A673 (cell line): ENCODE data around the gene TRUB2.

ENCODE experiments used
- CTCF ChIP-seq: fragments of 300-800, 200-600 bp; sonication (generic); conservative IDR thresholded peaks from 2 replicates; pipeline ENCODE4 v1.5.1; 2017; ENCODE audit warnings: low read depth, mild to moderate bottlenecking, antibody characterized with exemption, low read length, moderate library complexity, mixed read lengths
- EZH2 ChIP-seq: fragments of 200-600 bp; sonication (generic); IDR thresholded peaks from 2 replicates; pipeline ENCODE4 v1.6.1; 2017; ENCODE audit warnings: borderline replicate concordance, low read depth, mild to moderate bottlenecking, mixed read lengths, antibody characterized with exemption, low read length; ENCODE audit not compliant: poor library complexity, severe bottlenecking

DNA sequence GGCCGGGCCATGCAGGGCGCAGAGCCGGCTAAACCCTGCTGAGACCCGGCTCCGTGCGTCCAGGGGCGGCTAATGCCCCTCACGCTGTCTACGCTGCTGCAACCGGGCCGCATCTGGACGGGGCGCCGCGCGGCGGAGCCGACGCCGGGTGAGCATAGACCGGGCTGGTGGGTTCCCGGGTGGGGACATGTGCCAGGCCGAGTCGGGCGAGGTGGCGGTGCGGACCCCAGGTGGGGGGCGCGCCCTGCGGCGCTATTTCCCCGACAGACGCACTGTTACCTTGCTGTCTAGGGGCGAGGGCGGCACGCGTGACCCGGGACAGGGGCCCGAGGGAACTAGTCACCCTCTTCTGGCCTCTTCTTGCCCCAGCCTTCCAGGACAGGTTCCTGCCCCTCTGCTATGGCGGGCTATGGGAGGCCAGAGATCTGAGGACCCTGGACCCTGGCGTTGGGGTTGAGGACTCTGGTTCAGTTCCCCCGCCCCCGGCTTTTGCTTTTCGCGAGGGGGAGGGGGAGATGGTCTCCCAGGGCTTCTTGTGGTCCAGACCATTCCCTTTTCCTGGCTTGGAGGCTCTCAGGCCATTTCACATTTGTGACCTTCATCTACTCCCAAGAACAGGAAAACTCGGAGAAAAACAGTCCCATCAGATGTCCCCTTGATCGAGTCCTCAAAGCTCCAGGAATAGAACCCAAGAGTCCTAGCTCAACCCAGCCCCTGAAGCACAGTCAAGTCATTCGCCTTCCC, 18.6 kb upstream of the TRUB2 start:
- no peak for TF ChIP-seq CTCF
- TF ChIP-seq EZH2 = no peak
